Panc1 (cell line): ENCODE measurements around the gene CDC7. TPM values are rescaled to one million over a fixed set of nuclear protein-coding genes. Genes with fewer than 3 reads are reported as not detected.

Experiments used
- ATAC-seq: fragments of 200-7000 bp; cut with Tn5 transposase; 2 replicates; pipeline ENCODE4 v1.9.1; 2020; ENCODE audit warnings: mild to moderate bottlenecking, moderate library complexity
- BruUV-seq: library from RNA; stranded (reverse); fragments of 400-500 nt; replicated peaks from 2 replicates; lab custom pipeline; 2021; lab: Mats Ljungman, UMichigan
- CTCF ChIA-PET: fragments of 300-600 bp; sonication (Branson Sonifier 250); formaldehyde crosslinking; loops from one replicate; lab custom pipeline; 2022; ENCODE audit warnings: antibody characterized with exemption; lab: Charles Lee
- POLR2A ChIA-PET: fragments of 300-600 bp; sonication (Branson Sonifier 250); formaldehyde crosslinking; loops from one replicate; lab custom pipeline; 2022; ENCODE audit warnings: antibody characterized with exemption; lab: Charles Lee
- DNase-seq: peaks from one replicate; pipeline ENCODE4 v3.0.0-alpha.2; 2010; ENCODE audit warnings: low read depth, low spot score
- H3K27ac ChIP-seq: 2 replicates; pipeline ENCODE4 v1.5.1; 2011; ENCODE audit warnings: mild to moderate bottlenecking, low read length, inconsistent platforms
- H3K27me3 ChIP-seq: fragments of 200-500 bp; sonication (Bioruptor generic); 2 replicates; pipeline ENCODE4 v1.6.0; 2014; ENCODE audit warnings: low read length, inconsistent platforms; ENCODE audit not compliant: control insufficient read depth, insufficient read depth
- H3K36me3 ChIP-seq: fragments of 200-500 bp; sonication (Bioruptor generic); 2 replicates; pipeline ENCODE4 v1.5.1; 2014; ENCODE audit warnings: inconsistent platforms, mild to moderate bottlenecking, low read length, moderate library complexity; ENCODE audit not compliant: control insufficient read depth, insufficient read depth
- H3K4me1 ChIP-seq: 2 replicates; pipeline ENCODE4 v1.5.1; 2011; ENCODE audit warnings: inconsistent platforms, mild to moderate bottlenecking, low read length, moderate library complexity; ENCODE audit not compliant: control insufficient read depth, insufficient read depth
- H3K4me3 ChIP-seq, 2 experiments: 2 replicates each; pipeline ENCODE4 v1.5.1; 2011 to 2012; ENCODE audit warnings: low read depth in 2 of 2, low read length in 2 of 2, mild to moderate bottlenecking in 2 of 2, inconsistent platforms in 1 of 2, moderate library complexity in 1 of 2
- H3K9me3 ChIP-seq: fragments of 200-500 bp; sonication (Bioruptor generic); 2 replicates; pipeline ENCODE4 v1.5.1; 2014; ENCODE audit warnings: low read depth, mild to moderate bottlenecking, inconsistent platforms, low read length, moderate library complexity; ENCODE audit not compliant: control insufficient read depth, insufficient read depth
- POLR2AphosphoS5 ChIP-seq: IDR thresholded peaks from 2 replicates; pipeline ENCODE4 v1.6.1; 2012; ENCODE audit warnings: mild to moderate bottlenecking, low read depth, low read length, moderate library complexity
- SIN3A ChIP-seq: IDR thresholded peaks from 2 replicates; pipeline ENCODE4 v1.6.1; 2012; ENCODE audit warnings: low read depth, mild to moderate bottlenecking, low read length, moderate library complexity, borderline replicate concordance; ENCODE audit not compliant: insufficient read depth
- TCF7L2 ChIP-seq: IDR thresholded peaks from 2 replicates; pipeline ENCODE4 v1.6.1; 2011; ENCODE audit warnings: mild to moderate bottlenecking, low read depth, low read length, inconsistent platforms
- in situ Hi-C: cut with HindIII; loops from 2 replicates; pipeline ENCODE4 v1.10.0; 2016; ENCODE audit warnings: low sequenced_read_pairs, low pct_unique_long_range_greater_than_20kb
- intact Hi-C: fragments of 100-400 bp; cut with micrococcal nuclease; formaldehyde crosslinking; loops from one replicate; pipeline ENCODE4 v1.10.0; 2022; ENCODE audit not compliant: unreplicated experiment
- total RNA-seq: library from RNA; stranded (reverse); gene quantifications from one replicate; pipeline ENCODE4 v1.2.1, GENCODE V29; 2021; ENCODE audit not compliant: unreplicated experiment
- TF ChIP-seq, protein P1 (sequence below): fragments of 450-650 bp; IDR thresholded peaks from 2 replicates; pipeline ENCODE4 v1.5.1; 2017; ENCODE audit warnings: mild to moderate bottlenecking
- TF ChIP-seq, protein P2 (sequence below), 2 experiments: IDR thresholded peaks; 2 replicates each; pipeline ENCODE4 v1.6.1; 2011 to 2012; ENCODE audit warnings: low read depth in 2 of 2, control low read depth in 1 of 2, low read length in 1 of 2, mild to moderate bottlenecking in 1 of 2, moderate library complexity in 1 of 2; ENCODE audit not compliant: insufficient read depth in 1 of 2

Gene CDC7
- total RNA-seq, 1 experiment from 2014 or later = 30.1 TPM

DNA sequence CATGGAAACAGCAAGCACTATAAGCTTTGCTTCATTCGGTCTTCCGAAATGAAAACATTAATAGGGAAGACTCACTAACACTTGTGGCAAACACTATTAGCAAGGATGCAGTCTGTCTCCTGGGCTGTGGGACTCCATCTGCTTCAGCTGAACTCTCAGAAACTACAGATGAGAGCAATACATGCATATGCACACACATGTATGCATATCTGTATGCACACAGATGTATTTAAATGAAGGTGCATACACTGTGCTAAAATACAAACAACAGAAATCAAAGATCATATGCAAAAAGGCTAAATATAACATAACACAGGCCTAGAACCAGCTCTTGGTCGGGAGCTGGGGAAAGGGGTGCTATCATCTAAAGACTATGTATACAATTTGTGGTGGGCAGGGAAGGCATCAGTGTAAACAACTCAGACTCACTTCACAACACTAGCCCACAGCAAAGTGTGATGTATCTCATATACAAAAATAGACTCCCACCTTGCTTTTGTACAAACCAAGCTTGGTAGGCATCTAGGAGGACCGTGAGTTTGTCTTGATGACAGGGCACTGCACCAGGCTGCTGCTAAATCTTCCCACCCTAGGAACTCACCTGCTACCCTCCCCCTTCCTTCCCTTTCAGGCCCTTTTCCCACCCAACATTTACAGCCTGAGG, 32.8 kb downstream of the CDC7 start:
- in situ Hi-C loops = no loop called here
- POLR2A ChIA-PET = interaction anchor here (0.6 kb wide), 1 partner anchor 9 kb away, joined by 4 read pairs; no protein-coding TSS in a partner anchor
- H3K27ac ChIP-seq = no peak overlapping the region
- intact Hi-C loops = loop anchor here (5.0 to 10.0 kb wide), 2 partner anchors 201 to 394 kb away; no protein-coding TSS in a partner anchor
- DNase-seq (no peak), ATAC-seq (no peak)
- no peak overlapping the region for H3K4me3 ChIP-seq
- no peaks in the 10 kb centered on the region for H3K36me3 ChIP-seq
- no peaks in the 10 kb centered on the region; the same call in 1 of the 2 replicates for H3K4me1 ChIP-seq
- CTCF ChIA-PET = no interaction called here
- TF ChIP-seq, protein P1, sequence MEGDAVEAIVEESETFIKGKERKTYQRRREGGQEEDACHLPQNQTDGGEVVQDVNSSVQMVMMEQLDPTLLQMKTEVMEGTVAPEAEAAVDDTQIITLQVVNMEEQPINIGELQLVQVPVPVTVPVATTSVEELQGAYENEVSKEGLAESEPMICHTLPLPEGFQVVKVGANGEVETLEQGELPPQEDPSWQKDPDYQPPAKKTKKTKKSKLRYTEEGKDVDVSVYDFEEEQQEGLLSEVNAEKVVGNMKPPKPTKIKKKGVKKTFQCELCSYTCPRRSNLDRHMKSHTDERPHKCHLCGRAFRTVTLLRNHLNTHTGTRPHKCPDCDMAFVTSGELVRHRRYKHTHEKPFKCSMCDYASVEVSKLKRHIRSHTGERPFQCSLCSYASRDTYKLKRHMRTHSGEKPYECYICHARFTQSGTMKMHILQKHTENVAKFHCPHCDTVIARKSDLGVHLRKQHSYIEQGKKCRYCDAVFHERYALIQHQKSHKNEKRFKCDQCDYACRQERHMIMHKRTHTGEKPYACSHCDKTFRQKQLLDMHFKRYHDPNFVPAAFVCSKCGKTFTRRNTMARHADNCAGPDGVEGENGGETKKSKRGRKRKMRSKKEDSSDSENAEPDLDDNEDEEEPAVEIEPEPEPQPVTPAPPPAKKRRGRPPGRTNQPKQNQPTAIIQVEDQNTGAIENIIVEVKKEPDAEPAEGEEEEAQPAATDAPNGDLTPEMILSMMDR = no peak
- no TSS peak for BruUV-seq
- no peaks in the 10 kb centered on the region for H3K9me3 ChIP-seq
- H3K27me3 ChIP-seq = no peaks in the 10 kb centered on the region

DNA sequence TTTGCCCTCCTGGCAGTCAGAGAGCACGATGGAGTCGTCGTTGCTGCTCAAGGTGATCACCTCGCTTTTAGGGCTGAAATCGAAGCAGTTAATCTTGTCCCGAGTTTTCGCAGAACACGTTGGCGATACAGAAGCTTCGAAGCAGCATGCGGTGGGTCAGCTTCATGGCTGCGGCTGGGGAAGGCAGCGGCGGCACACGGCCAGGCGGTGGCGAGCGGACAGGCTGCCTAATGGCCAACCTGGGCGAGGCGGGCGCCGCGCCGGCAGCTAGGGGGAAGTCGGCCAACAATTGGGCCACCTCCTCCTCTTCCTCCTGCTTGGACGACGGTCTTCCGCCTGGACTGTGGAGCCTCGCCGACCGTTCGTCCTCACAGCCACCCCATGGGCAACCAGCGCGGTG, 34.8 kb downstream of the CDC7 start:
- Histone ChIP-seq H3K4me3 (no peak overlapping the region), H3K4me1 (no peaks in the 10 kb centered on the region), H3K36me3 (no peaks in the 10 kb centered on the region), H3K9me3 (no peaks in the 10 kb centered on the region), H3K27ac (no peak overlapping the region), H3K27me3 (no peaks in the 10 kb centered on the region)
- no TSS peak for BruUV-seq
- in situ Hi-C loops (no loop called here), intact Hi-C loops (loop anchor here (10.0 kb wide), 1 partner anchor 199 kb away; no protein-coding TSS in a partner anchor)
- ChIA-PET POLR2A (no interaction called here), CTCF (no interaction called here)
- TF ChIP-seq POLR2AphosphoS5 (no peak), TCF7L2 (no peak), SIN3A (no peak)
- TF ChIP-seq, protein P1 = no peak
- TF ChIP-seq, protein P2, sequence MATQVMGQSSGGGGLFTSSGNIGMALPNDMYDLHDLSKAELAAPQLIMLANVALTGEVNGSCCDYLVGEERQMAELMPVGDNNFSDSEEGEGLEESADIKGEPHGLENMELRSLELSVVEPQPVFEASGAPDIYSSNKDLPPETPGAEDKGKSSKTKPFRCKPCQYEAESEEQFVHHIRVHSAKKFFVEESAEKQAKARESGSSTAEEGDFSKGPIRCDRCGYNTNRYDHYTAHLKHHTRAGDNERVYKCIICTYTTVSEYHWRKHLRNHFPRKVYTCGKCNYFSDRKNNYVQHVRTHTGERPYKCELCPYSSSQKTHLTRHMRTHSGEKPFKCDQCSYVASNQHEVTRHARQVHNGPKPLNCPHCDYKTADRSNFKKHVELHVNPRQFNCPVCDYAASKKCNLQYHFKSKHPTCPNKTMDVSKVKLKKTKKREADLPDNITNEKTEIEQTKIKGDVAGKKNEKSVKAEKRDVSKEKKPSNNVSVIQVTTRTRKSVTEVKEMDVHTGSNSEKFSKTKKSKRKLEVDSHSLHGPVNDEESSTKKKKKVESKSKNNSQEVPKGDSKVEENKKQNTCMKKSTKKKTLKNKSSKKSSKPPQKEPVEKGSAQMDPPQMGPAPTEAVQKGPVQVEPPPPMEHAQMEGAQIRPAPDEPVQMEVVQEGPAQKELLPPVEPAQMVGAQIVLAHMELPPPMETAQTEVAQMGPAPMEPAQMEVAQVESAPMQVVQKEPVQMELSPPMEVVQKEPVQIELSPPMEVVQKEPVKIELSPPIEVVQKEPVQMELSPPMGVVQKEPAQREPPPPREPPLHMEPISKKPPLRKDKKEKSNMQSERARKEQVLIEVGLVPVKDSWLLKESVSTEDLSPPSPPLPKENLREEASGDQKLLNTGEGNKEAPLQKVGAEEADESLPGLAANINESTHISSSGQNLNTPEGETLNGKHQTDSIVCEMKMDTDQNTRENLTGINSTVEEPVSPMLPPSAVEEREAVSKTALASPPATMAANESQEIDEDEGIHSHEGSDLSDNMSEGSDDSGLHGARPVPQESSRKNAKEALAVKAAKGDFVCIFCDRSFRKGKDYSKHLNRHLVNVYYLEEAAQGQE (IDR thresholded peaks at IDR 0.05; ENCODE audit: insufficient read depth in 1 of 2, low read depth in 2 of 2, low read length in 1 of 2) = no peak
- DNase-seq = no peak
- no peak for ATAC-seq
